Karpas-422 (cell line): ENCODE data around the gene TRPM1. TPM values are rescaled to one million over a fixed set of nuclear protein-coding genes. Genes with fewer than 3 reads are reported as not detected.
A peak's percentile ranks its signal among the peaks of the same experiment; 100 is the strongest.

ENCODE experiments used
- DNase-seq: peaks from one replicate; pipeline ENCODE4 v3.0.0-alpha.2; 2015
- H2AFZ ChIP-seq: fragments of 200-600 bp; sonication (generic); 2 replicates; pipeline ENCODE4 v1.6.1; 2014; ENCODE audit warnings: antibody characterized with exemption, low read length, mixed read lengths
- H3K27ac ChIP-seq: fragments of 200-600 bp; sonication (generic); 2 replicates; pipeline ENCODE4 v1.5.1; 2014; ENCODE audit warnings: mild to moderate bottlenecking, low read length, moderate library complexity
- H3K27me3 ChIP-seq: fragments of 200-600 bp; sonication (generic); 2 replicates; pipeline ENCODE4 v1.6.1; 2014; ENCODE audit warnings: low read length, mixed read lengths
- H3K36me3 ChIP-seq: fragments of 200-600 bp; sonication (generic); 2 replicates; pipeline ENCODE4 v1.6.1; 2014; ENCODE audit warnings: low read length, mixed read lengths; ENCODE audit not compliant: insufficient read depth
- H3K4me1 ChIP-seq: fragments of 200-600 bp; sonication (generic); 2 replicates; pipeline ENCODE4 v1.6.1; 2014; ENCODE audit warnings: mild to moderate bottlenecking, low read length, mixed read lengths
- H3K4me2 ChIP-seq: fragments of 200-600 bp; sonication (generic); 2 replicates; pipeline ENCODE4 v1.6.1; 2014; ENCODE audit warnings: low read length, low read depth, mild to moderate bottlenecking; ENCODE audit not compliant: poor library complexity, severe bottlenecking
- H3K4me3 ChIP-seq: fragments of 200-600 bp; sonication (generic); 2 replicates; pipeline ENCODE4 v1.5.1; 2014; ENCODE audit warnings: mild to moderate bottlenecking, antibody characterized with exemption, low read length, mixed read lengths
- H3K79me2 ChIP-seq: fragments of 200-600 bp; sonication (generic); 2 replicates; pipeline ENCODE4 v1.6.1; 2014; ENCODE audit warnings: mild to moderate bottlenecking, low read length, mixed read lengths
- H3K9ac ChIP-seq: fragments of 200-600 bp; sonication (generic); 2 replicates; pipeline ENCODE4 v1.6.0; 2014; ENCODE audit warnings: low read length
- H3K9me2 ChIP-seq: fragments of 200-600 bp; sonication (generic), shearing (Covaris generic); replicated peaks from 2 replicates; pipeline ENCODE4 v1.6.0; 2014; ENCODE audit warnings: mild to moderate bottlenecking, low read length, moderate library complexity; ENCODE audit not compliant: insufficient read depth
- H3K9me3 ChIP-seq: fragments of 300-700, 200-600 bp; sonication (generic); 2 replicates; pipeline ENCODE4 v1.6.1; 2014; ENCODE audit warnings: low read length, mixed read lengths
- H4K20me1 ChIP-seq: fragments of 200-600 bp; sonication (generic); 2 replicates; pipeline ENCODE4 v1.6.1; 2014; ENCODE audit warnings: mild to moderate bottlenecking, antibody characterized with exemption, low read length, low read depth; ENCODE audit not compliant: insufficient read depth
- total RNA-seq: library from RNA; depleted of rRNA; stranded (reverse); fragments of >200 nt; shearing (Covaris generic); gene quantifications from 2 replicates; pipeline ENCODE4 v1.2.3, GENCODE V29; 2014; ENCODE audit warnings: low replicate concordance

TRPM1 gene
- total RNA-seq, 1 experiment from 2014 or later = not detected

GRCh38 chr15:31023841-31024240 is 77.7 kb downstream of the TRPM1 start:
- H3K27ac ChIP-seq = no peak overlapping the region
- DNase-seq = no peak
- H3K4me3 ChIP-seq = no peak overlapping the region
- H4K20me1 ChIP-seq = no peaks in the 10 kb centered on the region
- no peak overlapping the region for H3K9ac ChIP-seq
- no peaks in the 10 kb centered on the region; the same call in 1 of the 2 replicates for H3K27me3 ChIP-seq
- H3K9me3 ChIP-seq = no peaks in the 10 kb centered on the region
- H3K36me3 ChIP-seq = no peaks in the 10 kb centered on the region
- H3K9me2 ChIP-seq = no peaks in the 10 kb centered on the region
- no peak overlapping the region for H2AFZ ChIP-seq
- no peaks in the 10 kb centered on the region for H3K79me2 ChIP-seq
- H3K4me2 ChIP-seq = no peak overlapping the region
- H3K4me1 ChIP-seq = no peaks in the 10 kb centered on the region

- no peaks in the 10 kb centered on the region for H3K9me3 ChIP-seq
- no peak overlapping the region for H3K27ac ChIP-seq
- no peak overlapping the region for H2AFZ ChIP-seq
- DNase-seq = no peak
- no peaks in the 10 kb centered on the region for H3K9me2 ChIP-seq
- H3K27me3 ChIP-seq = no peaks in the 10 kb centered on the region
- no peak overlapping the region for H3K9ac ChIP-seq
- no peak overlapping the region for H3K4me3 ChIP-seq
- H3K4me1 ChIP-seq = no peaks in the 10 kb centered on the region
- H4K20me1 ChIP-seq = no peaks in the 10 kb centered on the region
- no peak overlapping the region for H3K4me2 ChIP-seq
- H3K79me2 ChIP-seq = no peaks in the 10 kb centered on the region
- H3K36me3 ChIP-seq = no peaks in the 10 kb centered on the region
Measured at GRCh38 chr15:31021067-31021665, 80.4 kb downstream of the TRPM1 start.

- Histone ChIP-seq H3K36me3 (no peaks in the 10 kb centered on the region), H3K79me2 (no peaks in the 10 kb centered on the region), H3K4me3 (no peak overlapping the region), H3K4me1 (peaks cover 2% of the 10 kb centered on the region), H3K9ac (no peak overlapping the region), H3K9me2 (no peaks in the 10 kb centered on the region), H3K9me3 (no peaks in the 10 kb centered on the region), H3K27me3 (no peaks in the 10 kb centered on the region), H3K4me2 (no peak overlapping the region), H4K20me1 (no peaks in the 10 kb centered on the region), H3K27ac (no peak overlapping the region), H2AFZ (no peak overlapping the region)
- no peak for DNase-seq
Measured at GRCh38 chr15:31020542-31020941, 81.0 kb downstream of the TRPM1 start.

GRCh38 chr15:31019986-31020385 is 81.5 kb downstream of the TRPM1 start:
- no peak for DNase-seq
- Histone ChIP-seq H3K27ac (no peak overlapping the region), H4K20me1 (no peaks in the 10 kb centered on the region), H3K9me2 (no peaks in the 10 kb centered on the region), H3K9me3 (no peaks in the 10 kb centered on the region), H3K4me1 (peaks cover 6% of the 10 kb centered on the region), H3K9ac (no peak overlapping the region), H3K27me3 (no peaks in the 10 kb centered on the region), H3K36me3 (no peaks in the 10 kb centered on the region), H3K4me3 (no peak overlapping the region), H2AFZ (no peak overlapping the region), H3K4me2 (no peak overlapping the region), H3K79me2 (no peaks in the 10 kb centered on the region)

- H2AFZ ChIP-seq = no peak overlapping the region
- H3K4me3 ChIP-seq = no peak overlapping the region
- no peak overlapping the region for H3K4me2 ChIP-seq
- H3K27me3 ChIP-seq = no peaks in the 10 kb centered on the region
- no peaks in the 10 kb centered on the region for H4K20me1 ChIP-seq
- H3K9me3 ChIP-seq = no peaks in the 10 kb centered on the region
- H3K36me3 ChIP-seq = no peaks in the 10 kb centered on the region
- peaks cover 18% of the 10 kb centered on the region for H3K4me1 ChIP-seq
- no peak overlapping the region for H3K9ac ChIP-seq
- H3K79me2 ChIP-seq = no peaks in the 10 kb centered on the region
- DNase-seq = no peak
- no peaks in the 10 kb centered on the region for H3K9me2 ChIP-seq
- H3K27ac ChIP-seq = no peak overlapping the region
Measured at GRCh38 chr15:31017311-31017710, 84.2 kb downstream of the TRPM1 start.

- H3K27ac ChIP-seq = no peak overlapping the region
- no peak for DNase-seq
Measured at GRCh38 chr15:31016446-31016915, 85.0 kb downstream of the TRPM1 start.

GRCh38 chr15:31014608-31014925 is 87.0 kb downstream of the TRPM1 start:
- Histone ChIP-seq H3K9me3 (no peaks in the 10 kb centered on the region), H3K4me3 (no peak overlapping the region), H4K20me1 (no peaks in the 10 kb centered on the region), H2AFZ (peak overlapping the region; percentile 58), H3K9ac (no peak overlapping the region), H3K4me2 (peak overlapping the region; percentile 28), H3K36me3 (no peaks in the 10 kb centered on the region), H3K27ac (no peak overlapping the region), H3K79me2 (no peaks in the 10 kb centered on the region), H3K4me1 (peaks cover 18% of the 10 kb centered on the region), H3K27me3 (peaks cover 2% of the 10 kb centered on the region; the same call in 1 of the 2 replicates), H3K9me2 (no peaks in the 10 kb centered on the region)
- DNase-seq = no peak

More at GRCh38 chr15:31016446-31016915, 85.0 kb downstream of the TRPM1 start:
- Histone ChIP-seq H4K20me1 (no peaks in the 10 kb centered on the region), H3K9ac (no peak overlapping the region), H3K27me3 (no peaks in the 10 kb centered on the region), H3K4me3 (no peak overlapping the region), H2AFZ (no peak overlapping the region), H3K9me3 (no peaks in the 10 kb centered on the region), H3K4me1 (peaks cover 18% of the 10 kb centered on the region), H3K9me2 (no peaks in the 10 kb centered on the region), H3K79me2 (no peaks in the 10 kb centered on the region), H3K36me3 (no peaks in the 10 kb centered on the region), H3K4me2 (no peak overlapping the region)

- Histone ChIP-seq H3K27me3 (peaks cover 2% of the 10 kb centered on the region; the same call in 1 of the 2 replicates), H3K9me2 (no peaks in the 10 kb centered on the region), H3K36me3 (no peaks in the 10 kb centered on the region), H3K4me1 (peaks cover 18% of the 10 kb centered on the region), H3K9ac (no peak overlapping the region), H3K4me2 (peak overlapping the region; percentile 28), H4K20me1 (no peaks in the 10 kb centered on the region), H3K27ac (peak overlapping the region; percentile 11; the same call in 1 of the 2 replicates), H3K9me3 (no peaks in the 10 kb centered on the region), H2AFZ (peak overlapping the region; percentile 58), H3K4me3 (no peak overlapping the region), H3K79me2 (no peaks in the 10 kb centered on the region)
- DNase-seq = peak; percentile 68
Measured at GRCh38 chr15:31013863-31014607, 87.5 kb downstream of the TRPM1 start.
